ENCODE data around the gene TECPR2.

DNA sequence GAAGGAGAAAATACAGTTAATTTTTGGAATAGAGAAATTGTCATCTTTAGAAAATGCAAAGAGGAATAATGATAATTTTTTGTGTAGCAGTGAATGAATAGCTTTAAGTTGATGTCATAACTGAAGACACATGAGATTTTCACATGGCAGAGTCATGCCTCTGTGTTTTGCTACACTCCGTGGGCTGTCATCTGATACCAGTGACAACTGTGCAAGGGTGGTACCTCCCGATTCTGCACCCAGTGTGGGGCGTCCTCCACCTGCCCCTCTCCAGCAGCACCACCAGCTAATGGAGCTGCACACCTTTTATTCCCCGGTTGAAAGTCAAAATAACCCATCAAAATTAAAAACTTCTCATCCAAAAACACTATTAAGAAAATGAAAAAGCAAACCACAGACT is 99.7 kb downstream of the TECPR2 start:
- no peak for TF ChIP-seq POLR2AphosphoS5 (IDR thresholded peaks at IDR 0.05; ENCODE audit: low read depth, low read length)
- TF ChIP-seq POLR2A (IDR thresholded peaks at IDR 0.05; ENCODE audit: borderline replicate concordance, extremely low read depth, insufficient read depth, insufficient read length), result no peak
- TF ChIP-seq ZFX (IDR thresholded peaks at IDR 0.05), result no peak
- no peak for TF ChIP-seq TCF7L2 (IDR thresholded peaks at IDR 0.05; ENCODE audit: borderline replicate concordance, extremely low read depth, insufficient read depth, insufficient read length)
- TF ChIP-seq YY1 (IDR thresholded peaks at IDR 0.05; ENCODE audit: extremely low read depth, insufficient replicate concordance, low read depth, low read length), result no peak
- TF ChIP-seq, protein P1, sequence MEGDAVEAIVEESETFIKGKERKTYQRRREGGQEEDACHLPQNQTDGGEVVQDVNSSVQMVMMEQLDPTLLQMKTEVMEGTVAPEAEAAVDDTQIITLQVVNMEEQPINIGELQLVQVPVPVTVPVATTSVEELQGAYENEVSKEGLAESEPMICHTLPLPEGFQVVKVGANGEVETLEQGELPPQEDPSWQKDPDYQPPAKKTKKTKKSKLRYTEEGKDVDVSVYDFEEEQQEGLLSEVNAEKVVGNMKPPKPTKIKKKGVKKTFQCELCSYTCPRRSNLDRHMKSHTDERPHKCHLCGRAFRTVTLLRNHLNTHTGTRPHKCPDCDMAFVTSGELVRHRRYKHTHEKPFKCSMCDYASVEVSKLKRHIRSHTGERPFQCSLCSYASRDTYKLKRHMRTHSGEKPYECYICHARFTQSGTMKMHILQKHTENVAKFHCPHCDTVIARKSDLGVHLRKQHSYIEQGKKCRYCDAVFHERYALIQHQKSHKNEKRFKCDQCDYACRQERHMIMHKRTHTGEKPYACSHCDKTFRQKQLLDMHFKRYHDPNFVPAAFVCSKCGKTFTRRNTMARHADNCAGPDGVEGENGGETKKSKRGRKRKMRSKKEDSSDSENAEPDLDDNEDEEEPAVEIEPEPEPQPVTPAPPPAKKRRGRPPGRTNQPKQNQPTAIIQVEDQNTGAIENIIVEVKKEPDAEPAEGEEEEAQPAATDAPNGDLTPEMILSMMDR (IDR thresholded peaks at IDR 0.05 in 2 of 3, conservative IDR thresholded peaks at IDR 0.05 in 1 of 3; ENCODE audit: borderline replicate concordance in 1 of 3, insufficient read depth in 1 of 3, low read depth in 2 of 3, low read length in 2 of 3), result no peak
- no peak for TF ChIP-seq RAD21 (IDR thresholded peaks at IDR 0.05; ENCODE audit: low read depth)
- TF ChIP-seq EZH2phosphoT487 (IDR thresholded peaks at IDR 0.05; ENCODE audit: borderline replicate concordance), result no peak
- no peak for TF ChIP-seq EGR1 (IDR thresholded peaks at IDR 0.05; ENCODE audit: low read depth)
- TF ChIP-seq, protein P2, sequence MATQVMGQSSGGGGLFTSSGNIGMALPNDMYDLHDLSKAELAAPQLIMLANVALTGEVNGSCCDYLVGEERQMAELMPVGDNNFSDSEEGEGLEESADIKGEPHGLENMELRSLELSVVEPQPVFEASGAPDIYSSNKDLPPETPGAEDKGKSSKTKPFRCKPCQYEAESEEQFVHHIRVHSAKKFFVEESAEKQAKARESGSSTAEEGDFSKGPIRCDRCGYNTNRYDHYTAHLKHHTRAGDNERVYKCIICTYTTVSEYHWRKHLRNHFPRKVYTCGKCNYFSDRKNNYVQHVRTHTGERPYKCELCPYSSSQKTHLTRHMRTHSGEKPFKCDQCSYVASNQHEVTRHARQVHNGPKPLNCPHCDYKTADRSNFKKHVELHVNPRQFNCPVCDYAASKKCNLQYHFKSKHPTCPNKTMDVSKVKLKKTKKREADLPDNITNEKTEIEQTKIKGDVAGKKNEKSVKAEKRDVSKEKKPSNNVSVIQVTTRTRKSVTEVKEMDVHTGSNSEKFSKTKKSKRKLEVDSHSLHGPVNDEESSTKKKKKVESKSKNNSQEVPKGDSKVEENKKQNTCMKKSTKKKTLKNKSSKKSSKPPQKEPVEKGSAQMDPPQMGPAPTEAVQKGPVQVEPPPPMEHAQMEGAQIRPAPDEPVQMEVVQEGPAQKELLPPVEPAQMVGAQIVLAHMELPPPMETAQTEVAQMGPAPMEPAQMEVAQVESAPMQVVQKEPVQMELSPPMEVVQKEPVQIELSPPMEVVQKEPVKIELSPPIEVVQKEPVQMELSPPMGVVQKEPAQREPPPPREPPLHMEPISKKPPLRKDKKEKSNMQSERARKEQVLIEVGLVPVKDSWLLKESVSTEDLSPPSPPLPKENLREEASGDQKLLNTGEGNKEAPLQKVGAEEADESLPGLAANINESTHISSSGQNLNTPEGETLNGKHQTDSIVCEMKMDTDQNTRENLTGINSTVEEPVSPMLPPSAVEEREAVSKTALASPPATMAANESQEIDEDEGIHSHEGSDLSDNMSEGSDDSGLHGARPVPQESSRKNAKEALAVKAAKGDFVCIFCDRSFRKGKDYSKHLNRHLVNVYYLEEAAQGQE (IDR thresholded peaks at IDR 0.05; ENCODE audit: low read depth), result no peak
- no peak for TF ChIP-seq EZH2 (IDR thresholded peaks at IDR 0.05)
- no peak for TF ChIP-seq JUND (IDR thresholded peaks at IDR 0.05)
- no peak for TF ChIP-seq CEBPB (IDR thresholded peaks at IDR 0.05; ENCODE audit: low read depth)
